H1 (cell line): ENCODE measurements around the gene TXNL4A. TPM values are rescaled to one million over a fixed set of nuclear protein-coding genes. Genes with fewer than 3 reads are reported as not detected.

Source experiments
- CTCF ChIA-PET: fragments of 300-600 bp; sonication (Branson Sonifier 250); formaldehyde crosslinking; loops from one replicate; lab custom pipeline; 2021; ENCODE audit not compliant: partially characterized antibody; lab: Charles Lee
- POLR2A ChIA-PET: fragments of 300-600 bp; sonication (Branson Sonifier 250); formaldehyde crosslinking; loops from one replicate; lab custom pipeline; 2021; ENCODE audit warnings: inconsistent platforms; ENCODE audit not compliant: partially characterized antibody; lab: Charles Lee
- DNase-seq, 2 experiments: peaks; one replicate each; pipeline versions ENCODE4 v3.0.0 to v3.0.0-alpha.2; 2010 to 2022; ENCODE audit warnings: low spot score in 2 of 2, low read depth in 1 of 2, mixed read lengths in 1 of 2
- FAIRE-seq: peaks from 2 replicates; lab custom pipeline; 2011; peaks lifted over from hg19 to GRCh38; lab: Jason Lieb, UNC
- H2AFZ ChIP-seq: 2 replicates; pipeline ENCODE4 v1.8.1; 2012; ENCODE audit warnings: low read length, inconsistent platforms
- H2AK5ac ChIP-seq: 2 replicates; pipeline ENCODE4 v1.6.1; 2013; ENCODE audit warnings: low read depth, low read length
- H2BK120ac ChIP-seq: replicated peaks from 2 replicates; pipeline ENCODE3; 2013; ENCODE audit warnings: low read depth, low read length, inconsistent platforms
- H2BK12ac ChIP-seq: 2 replicates; pipeline ENCODE4 v1.6.1; 2013; ENCODE audit warnings: low read depth, low read length
- H2BK15ac ChIP-seq: 2 replicates; pipeline ENCODE4 v1.6.1; 2013; ENCODE audit warnings: low read length
- H2BK20ac ChIP-seq: 2 replicates; pipeline ENCODE4 v1.6.1; 2013; ENCODE audit warnings: low read length
- H2BK5ac ChIP-seq: 2 replicates; pipeline ENCODE4 v1.6.1; 2013; ENCODE audit warnings: low read depth, low read length
- H3K14ac ChIP-seq: 2 replicates; pipeline ENCODE4 v1.6.1; 2013; ENCODE audit warnings: inconsistent platforms; ENCODE audit not compliant: insufficient read length
- H3K18ac ChIP-seq: 2 replicates; pipeline ENCODE4 v1.6.1; 2013; ENCODE audit warnings: low read length; ENCODE audit errors: extremely low read depth
- H3K23ac ChIP-seq: 2 replicates; pipeline ENCODE4 v1.6.1; 2013; ENCODE audit warnings: inconsistent platforms; ENCODE audit not compliant: insufficient read length
- H3K23me2 ChIP-seq: 2 replicates; pipeline ENCODE4 v1.6.1; 2013; ENCODE audit warnings: low read depth, low read length
- H3K27ac ChIP-seq: 2 replicates; pipeline ENCODE4 v1.6.1; 2011; ENCODE audit warnings: low read depth, low read length, inconsistent platforms
- H3K27me3 ChIP-seq, 4 experiments: replicated peaks in 1 of 4; 1 replicate in 1 of 4; 2 replicates in 3 of 4; pipeline versions ENCODE4 v1.6.1 to v1.8.1; 2011 to 2013; ENCODE audit warnings: low read length in 3 of 4, mild to moderate bottlenecking in 3 of 4, inconsistent platforms in 2 of 4, mixed read lengths in 2 of 4, moderate library complexity in 1 of 4; ENCODE audit not compliant: control insufficient read depth in 3 of 4, insufficient read depth in 3 of 4; ENCODE audit errors: extremely low read depth in 1 of 4
- H3K36me3 ChIP-seq, 4 experiments: 2 replicates each; pipeline versions ENCODE4 v1.6.1 to v1.8.1; 2011 to 2013; ENCODE audit warnings: mild to moderate bottlenecking in 4 of 4, low read length in 3 of 4, moderate library complexity in 2 of 4, control low read depth in 1 of 4, inconsistent platforms in 1 of 4; ENCODE audit not compliant: insufficient read depth in 4 of 4, control insufficient read depth in 2 of 4
- H3K4ac ChIP-seq: replicated peaks from 2 replicates; pipeline ENCODE3; 2013; ENCODE audit warnings: low read length, low read depth, mixed read lengths, inconsistent platforms; ENCODE audit not compliant: insufficient read length
- H3K4me1 ChIP-seq, 4 experiments: replicated peaks in 1 of 4; 1 replicate in 1 of 4; 2 replicates in 3 of 4; pipeline versions ENCODE4 v1.6.1 to v1.8.1; 2011 to 2013; ENCODE audit warnings: low read length in 3 of 4, inconsistent platforms in 2 of 4, mixed read lengths in 1 of 4; ENCODE audit not compliant: insufficient read depth in 4 of 4, control insufficient read depth in 3 of 4
- H3K4me2 ChIP-seq, 2 experiments: 2 replicates each; pipeline versions ENCODE4 v1.6.1 to v1.8.1; 2011 to 2013; ENCODE audit warnings: low read depth in 2 of 2, low read length in 2 of 2, control low read depth in 1 of 2, inconsistent platforms in 1 of 2, mild to moderate bottlenecking in 1 of 2; ENCODE audit not compliant: insufficient read depth in 1 of 2
- H3K4me3 ChIP-seq, 4 experiments: fragments of 200-600, 300-600 bp in 1 of 4; sonication (generic), shearing (Covaris generic), sonication (Bioruptor Twin) in 1 of 4; 2 replicates each; pipeline versions ENCODE4 v1.5.1 to v1.8.1; 2011 to 2016; ENCODE audit warnings: low read length in 4 of 4, low read depth in 3 of 4, control low read depth in 2 of 4, inconsistent platforms in 2 of 4, mild to moderate bottlenecking in 2 of 4, mixed read lengths in 1 of 4, moderate library complexity in 1 of 4; ENCODE audit not compliant: insufficient read depth in 2 of 4; ENCODE audit errors: extremely low read depth in 1 of 4
- H3K56ac ChIP-seq: replicated peaks from 2 replicates; pipeline ENCODE3; 2013; ENCODE audit warnings: low read depth, mild to moderate bottlenecking, mixed read lengths, low read length, inconsistent platforms; ENCODE audit not compliant: insufficient read length
- H3K79me1 ChIP-seq: 2 replicates; pipeline ENCODE4 v1.6.1; 2013; ENCODE audit warnings: low read depth, low read length, control low read depth
- H3K79me2 ChIP-seq, 2 experiments: 2 replicates each; pipeline versions ENCODE4 v1.6.1 to v1.8.1; 2012 to 2013; ENCODE audit warnings: low read length in 2 of 2, mild to moderate bottlenecking in 2 of 2, inconsistent platforms in 1 of 2; ENCODE audit not compliant: insufficient read depth in 2 of 2, control insufficient read depth in 1 of 2
- H3K9ac ChIP-seq, 4 experiments: replicated peaks in 1 of 4; 1 replicate in 1 of 4; 2 replicates in 3 of 4; pipeline versions ENCODE4 v1.6.1 to v1.8.1; 2011 to 2013; ENCODE audit warnings: low read depth in 3 of 4, low read length in 3 of 4, control low read depth in 2 of 4, mild to moderate bottlenecking in 2 of 4, moderate library complexity in 2 of 4, inconsistent platforms in 1 of 4; ENCODE audit errors: extremely low read depth in 1 of 4
- H3K9me3 ChIP-seq, 2 experiments: 2 replicates each; pipeline versions ENCODE4 v1.6.1 to v1.8.1; 2012 to 2013; ENCODE audit warnings: mild to moderate bottlenecking in 2 of 2, moderate library complexity in 2 of 2, control low read depth in 1 of 2, inconsistent platforms in 1 of 2, low read depth in 1 of 2, low read length in 1 of 2, mixed read lengths in 1 of 2; ENCODE audit not compliant: insufficient read depth in 2 of 2
- H4K20me1 ChIP-seq, 2 experiments: replicated peaks in 1 of 2; 2 replicates each; pipeline versions ENCODE3 to v1.8.1; 2011 to 2013; ENCODE audit warnings: inconsistent platforms in 2 of 2, low read length in 2 of 2, mild to moderate bottlenecking in 1 of 2; ENCODE audit not compliant: insufficient read depth in 2 of 2, control insufficient read depth in 1 of 2
- H4K5ac ChIP-seq: 2 replicates; pipeline ENCODE4 v1.6.1; 2013; ENCODE audit warnings: low read length, low read depth, mixed read lengths, inconsistent platforms; ENCODE audit not compliant: insufficient read length
- H4K8ac ChIP-seq: 2 replicates; pipeline ENCODE4 v1.8.0; 2013; ENCODE audit warnings: mild to moderate bottlenecking, moderate library complexity, low read length, inconsistent platforms; ENCODE audit not compliant: insufficient read depth; ENCODE audit errors: extremely low read depth
- H4K91ac ChIP-seq: replicated peaks from 2 replicates; pipeline ENCODE3; 2013; ENCODE audit warnings: low read length, mixed read lengths, inconsistent platforms; ENCODE audit not compliant: insufficient read length
- BACH1 ChIP-seq: IDR thresholded peaks from 2 replicates; pipeline ENCODE4 v1.6.1; 2012; ENCODE audit warnings: low read length, improper control_type of control experiment
- CREB1 ChIP-seq: IDR thresholded peaks from 2 replicates; pipeline ENCODE4 v1.6.1; 2012; ENCODE audit warnings: inconsistent platforms
- EP300 ChIP-seq, 2 experiments: IDR thresholded peaks; 1 replicate in 1 of 2; 2 replicates in 1 of 2; pipeline ENCODE4 v1.6.1; 2011 to 2012; ENCODE audit warnings: low read depth in 2 of 2, low read length in 2 of 2, mild to moderate bottlenecking in 2 of 2, borderline replicate concordance in 1 of 2, inconsistent platforms in 1 of 2, moderate library complexity in 1 of 2
- MAX ChIP-seq: IDR thresholded peaks from 2 replicates; pipeline ENCODE4 v1.6.1; 2012; ENCODE audit warnings: inconsistent platforms
- POLR2A ChIP-seq, 2 experiments: IDR thresholded peaks; 1 replicate in 1 of 2; 2 replicates in 1 of 2; pipeline ENCODE4 v1.6.1; 2011; ENCODE audit warnings: low read depth in 2 of 2, low read length in 2 of 2, mild to moderate bottlenecking in 2 of 2; ENCODE audit errors: control extremely low read depth in 1 of 2
- POU5F1 ChIP-seq: IDR thresholded peaks from 2 replicates; pipeline ENCODE4 v1.6.1; 2011; ENCODE audit warnings: low read depth, mild to moderate bottlenecking, low read length, moderate library complexity
- RXRA ChIP-seq: IDR thresholded peaks from 2 replicates; pipeline ENCODE4 v1.6.1; 2011; ENCODE audit warnings: low read depth, mild to moderate bottlenecking, low read length, moderate library complexity; ENCODE audit not compliant: insufficient read depth
- SIN3A ChIP-seq, 2 experiments: IDR thresholded peaks in 1 of 2; conservative IDR thresholded peaks in 1 of 2; 2 replicates each; pipeline ENCODE4 v1.6.1; 2011 to 2012; ENCODE audit warnings: low read length in 2 of 2, improper control_type of control experiment in 1 of 2, low read depth in 1 of 2, mild to moderate bottlenecking in 1 of 2
- SIX5 ChIP-seq: IDR thresholded peaks from 2 replicates; pipeline ENCODE4 v1.6.1; 2011; ENCODE audit warnings: mild to moderate bottlenecking, low read depth, low read length
- SP4 ChIP-seq: IDR thresholded peaks from 2 replicates; pipeline ENCODE4 v1.6.1; 2012; ENCODE audit warnings: low read length, inconsistent platforms
- USF2 ChIP-seq: IDR thresholded peaks from 2 replicates; pipeline ENCODE4 v1.6.1; 2011; ENCODE audit warnings: low read length, improper control_type of control experiment
- ZNF274 ChIP-seq: IDR thresholded peaks from 2 replicates; pipeline ENCODE4 v1.7.0; 2012; ENCODE audit warnings: low read length, borderline replicate concordance; ENCODE audit errors: extremely low read depth
- WGBS, 2 experiments: shearing (Covaris generic) in 1 of 2; methylation state at CpG; one replicate each; pipeline versions ENCODE4 v1.1.6 to v1.1.7; 2013 to 2015; ENCODE audit warnings: low lambda C conversion rate in 2 of 2, mixed read lengths in 2 of 2, inconsistent platforms in 1 of 2, low coverage in 1 of 2, missing lambda C conversion rate in 1 of 2; ENCODE audit not compliant: insufficient replicate concordance in 2 of 2, insufficient coverage in 1 of 2, insufficient read length in 1 of 2; ENCODE audit errors: extremely low coverage in 1 of 2, missing lambda C conversion rate in 1 of 2; 5-methylcytosine and 5-hydroxymethylcytosine counted together
- polyA plus RNA-seq, 7 experiments: library from polyadenylated mRNA; depleted of rRNA in 3 of 7; stranded (reverse) in 5 of 7; unstranded in 2 of 7; fragments of >200 nt in 5 of 7; fragments of 200-250 nt in 2 of 7; gene quantifications; 1 replicate in 5 of 7; 2 replicates in 1 of 7; 4 replicates in 1 of 7; pipeline versions ENCODE4 v1.2.1 to v1.2.3, GENCODE V29; 2011 to 2013; ENCODE audit warnings: missing spikeins in 2 of 7, mixed read lengths in 2 of 7
- total RNA-seq: library from RNA; stranded (reverse); fragmentation: NEBNext Ultra II Directional; extraction: Animal tissue kit (Norgen Biotek cat#: 25700); gene quantifications from 2 replicates; pipeline ENCODE4 v1.2.1, GENCODE V29; 2021

The TXNL4A gene
- total and polyA plus RNA-seq, 2 of the 8 experiments (the other 6 are each of a cell fraction or from before 2014, with no cell fraction given), result 169 to 181 TPM

- Histone ChIP-seq H3K4ac (no peak overlapping the region), H3K18ac (no peak overlapping the region), H3K56ac (no peak overlapping the region), H3K4me1 (peaks cover 0 to 12% (median 8%) of the 10 kb centered on the region in 4 experiments; a peak in 4 of 7 replicates), H3K23ac (no peak overlapping the region), H4K5ac (no peak overlapping the region), H2BK15ac (no peak overlapping the region), H3K9ac (no peak overlapping the region), H3K79me2 (peaks cover 0 to 8% of the 10 kb centered on the region in 2 experiments; a peak in 2 of 4 replicates), H3K79me1 (peaks cover 4% of the 10 kb centered on the region), H3K23me2 (no peaks in the 10 kb centered on the region), H3K27ac (no peak overlapping the region), H2AK5ac (no peak overlapping the region), H4K91ac (no peak overlapping the region), H2BK12ac (no peak overlapping the region), H2AFZ (no peak overlapping the region), H3K14ac (no peak overlapping the region), H2BK120ac (no peak overlapping the region), H3K9me3 (no peaks in the 10 kb centered on the region), H2BK5ac (no peak overlapping the region), H3K4me3 (no peak overlapping the region), H4K20me1 (peaks cover 4 to 17% of the 10 kb centered on the region in 2 experiments), H4K8ac (no peak overlapping the region), H2BK20ac (no peak overlapping the region), H3K4me2 (no peak overlapping the region), H3K36me3 (no peaks in the 10 kb centered on the region; a peak in 1 of 8 replicates), H3K27me3 (no peaks in the 10 kb centered on the region; a peak in 1 of 7 replicates)
- ChIA-PET POLR2A (interaction anchor here (0.9 to 1.3 kb wide), 2 partner anchors 11 to 46 kb away, joined by 3 read pairs; no protein-coding TSS in a partner anchor), CTCF (interaction anchor here (1.0 to 1.1 kb wide), 2 partner anchors 33 to 71 kb away, joined by 3 read pairs; no protein-coding TSS in a partner anchor)
- FAIRE-seq (no peak), DNase-seq (no peak)
- 93% methylated on average over 18 of the region's 18 CpGs; no CpG with 5 or more reads in 1 of the 2 experiments for WGBS, 2 experiments
- TF ChIP-seq EP300 (IDR thresholded peaks at IDR 0.05; ENCODE audit: borderline replicate concordance in 1 of 2, low read depth in 2 of 2, low read length in 2 of 2) (no peak), POLR2A (IDR thresholded peaks at IDR 0.05; ENCODE audit: control extremely low read depth in 1 of 2, low read depth in 2 of 2, low read length in 2 of 2) (no peak), BACH1 (no peak), SIX5 (no peak), CREB1 (no peak), POU5F1 (no peak), USF2 (no peak), RXRA (no peak), SIN3A (conservative IDR thresholded peaks at IDR 0.05 in 1 of 2, IDR thresholded peaks at IDR 0.05 in 1 of 2; ENCODE audit: low read depth in 1 of 2, low read length in 2 of 2) (no peak), SP4 (no peak), MAX (no peak), ZNF274 (no peak)
Observed at GRCh38 chr18:79940126-79940813, 48.1 kb downstream of the TXNL4A start.
